CD14-positive monocyte (primary cell): Measurements from ENCODE around the gene CD2BP2. TPM values are rescaled to one million over a fixed set of nuclear protein-coding genes. Genes with fewer than 3 reads are reported as not detected.

Experiments used
- DNase-seq, 3 donors: peaks; one replicate each; pipeline ENCODE4 v3.0.0-alpha.2; 2011 to 2022
- H2AFZ ChIP-seq: 2 replicates; pipeline ENCODE4 v1.6.0; 2012; ENCODE audit warnings: mild to moderate bottlenecking, low read depth, low read length, inconsistent platforms; ENCODE audit not compliant: insufficient read depth, poor library complexity, severe bottlenecking
- H3K27ac ChIP-seq, 2 donors: 1 replicate in 1 of 2; 2 replicates in 1 of 2; pipeline ENCODE4 v1.5.1; 2012 to 2013; ENCODE audit warnings: low read length in 2 of 2, control low read depth in 1 of 2, inconsistent platforms in 1 of 2, low read depth in 1 of 2, mild to moderate bottlenecking in 1 of 2
- H3K27me3 ChIP-seq, 2 donors: one replicate each; pipeline versions ENCODE4 v1.6.0 to v1.6.1; 2011 to 2013; ENCODE audit warnings: low read length in 2 of 2; ENCODE audit not compliant: control insufficient read depth in 2 of 2, insufficient read depth in 2 of 2
- H3K36me3 ChIP-seq, 2 donors: replicated peaks in 1 of 2; 1 replicate in 1 of 2; 2 replicates in 1 of 2; pipeline versions ENCODE4 v1.5.1 to v1.6.1; 2012 to 2013; ENCODE audit warnings: low read length in 2 of 2, control low read depth in 1 of 2, inconsistent platforms in 1 of 2, mild to moderate bottlenecking in 1 of 2; ENCODE audit not compliant: insufficient read depth in 2 of 2, control insufficient read depth in 1 of 2
- H3K4me1 ChIP-seq, 2 donors: 1 replicate in 1 of 2; 2 replicates in 1 of 2; pipeline versions ENCODE4 v1.5.1 to v1.6.1; 2012 to 2013; ENCODE audit warnings: low read length in 2 of 2, control low read depth in 1 of 2, inconsistent platforms in 1 of 2, mild to moderate bottlenecking in 1 of 2, moderate library complexity in 1 of 2; ENCODE audit not compliant: insufficient read depth in 2 of 2, control insufficient read depth in 1 of 2
- H3K4me2 ChIP-seq: replicated peaks from 2 replicates; pipeline ENCODE3; 2012; ENCODE audit warnings: low read length, moderate library complexity, mild to moderate bottlenecking; ENCODE audit not compliant: poor library complexity, severe bottlenecking; ENCODE audit errors: extremely low read depth
- H3K4me3 ChIP-seq, 3 experiments: fragments of 200-600 bp in 1 of 3; sonication (generic) in 1 of 3; replicated peaks in 1 of 3; 1 replicate in 2 of 3; 2 replicates in 1 of 3; pipeline ENCODE4 v1.5.1; 2011 to 2013; ENCODE audit warnings: low read length in 3 of 3, mild to moderate bottlenecking in 3 of 3, control low read depth in 2 of 3, low read depth in 2 of 3, inconsistent platforms in 1 of 3, moderate library complexity in 1 of 3
- H3K79me2 ChIP-seq: 2 replicates; pipeline ENCODE4 v1.6.0; 2012; ENCODE audit warnings: mild to moderate bottlenecking, control low read depth, inconsistent platforms, low read length, moderate library complexity; ENCODE audit not compliant: insufficient read depth
- H3K9ac ChIP-seq: 2 replicates; pipeline ENCODE4 v1.6.0; 2017; ENCODE audit warnings: low read length, mild to moderate bottlenecking; ENCODE audit not compliant: insufficient read depth, poor library complexity, severe bottlenecking
- H3K9me3 ChIP-seq, 2 donors: replicated peaks in 1 of 2; 1 replicate in 1 of 2; 2 replicates in 1 of 2; pipeline versions ENCODE4 v1.5.1 to v1.6.1; 2012 to 2013; ENCODE audit warnings: low read length in 2 of 2, control low read depth in 1 of 2; ENCODE audit not compliant: control insufficient read depth in 1 of 2, insufficient read depth in 1 of 2
- H4K20me1 ChIP-seq: 2 replicates; pipeline ENCODE4 v1.6.0; 2012; ENCODE audit warnings: mild to moderate bottlenecking, low read length, control low read depth, moderate library complexity; ENCODE audit not compliant: insufficient read depth
- H3K27ac Mint-ChIP-seq, 7 donors: one replicate each; pipeline ENCODE4 v1.8.0; 2020; ENCODE audit warnings: mild to moderate bottlenecking in 7 of 7, mixed read lengths in 7 of 7, moderate library complexity in 6 of 7, inconsistent platforms in 2 of 7
- H3K27me3 Mint-ChIP-seq, 3 donors: one replicate each; pipeline ENCODE4 v1.8.0; 2021 to 2022; ENCODE audit warnings: low read depth in 3 of 3, mild to moderate bottlenecking in 3 of 3, mixed read lengths in 3 of 3, moderate library complexity in 3 of 3, inconsistent platforms in 1 of 3
- H3K36me3 Mint-ChIP-seq, 2 donors: one replicate each; pipeline ENCODE4 v1.8.0; 2020; ENCODE audit warnings: mixed read lengths in 2 of 2, inconsistent platforms in 1 of 2, mild to moderate bottlenecking in 1 of 2
- H3K4me1 Mint-ChIP-seq: one replicate; pipeline ENCODE4 v1.8.0; 2020; ENCODE audit warnings: mild to moderate bottlenecking, mixed read lengths
- H3K4me3 Mint-ChIP-seq, 2 donors: one replicate each; pipeline ENCODE4 v1.8.0; 2020; ENCODE audit warnings: mild to moderate bottlenecking in 2 of 2, mixed read lengths in 2 of 2, moderate library complexity in 1 of 2
- H3K9me3 Mint-ChIP-seq, 7 donors: one replicate each; pipeline ENCODE4 v1.8.0; 2020 to 2022; ENCODE audit warnings: mixed read lengths in 7 of 7, mild to moderate bottlenecking in 6 of 7, moderate library complexity in 6 of 7, inconsistent platforms in 2 of 7
- CTCF ChIP-seq: fragments of 200-600 bp; IDR thresholded peaks from one replicate; pipeline ENCODE4 v1.8.0; 2022; ENCODE audit warnings: antibody characterized with exemption, mild to moderate bottlenecking
- WGBS: methylation state at CpG from one replicate; pipeline ENCODE4 v1.1.5; 2013; ENCODE audit warnings: missing lambda C conversion rate; ENCODE audit not compliant: insufficient coverage; 5-methylcytosine and 5-hydroxymethylcytosine counted together
- intact Hi-C, 2 donors: fragments of 100-400 bp; cut with micrococcal nuclease; formaldehyde crosslinking; loops; one replicate each; pipeline versions ENCODE4 v1.15.0 to v1.15.1; 2023
- polyA plus RNA-seq, 3 donors: library from polyadenylated mRNA; depleted of rRNA in 1 of 3; unstranded in 2 of 3; stranded (reverse) in 1 of 3; fragments of 300-500 nt in 2 of 3; fragments of >200 nt in 1 of 3; fragmentation: Illumina TruSeq in 2 of 3; gene quantifications; 1 replicate in 2 of 3; 2 replicates in 1 of 3; pipeline ENCODE4 v1.2.3, GENCODE V29; 2012 to 2021

The CD2BP2 gene
- polyA plus RNA-seq, 3 donors: 23.9 to 31.8 (median 31.0) TPM

GRCh38 chr16:30365200-30365599 lies 10.1 kb upstream of the CD2BP2 start:
- DNase-seq: no peak
- Mint-ChIP-seq H3K4me1 (peaks cover 31% of the 10 kb centered on the region), H3K9me3 (peaks cover 0 to 6% (median 0%) of the 10 kb centered on the region in 7 donors), H3K27me3 (no peaks in the 10 kb centered on the region), H3K27ac (peak overlapping the region in 4 of 7 donors; percentile 9 to 79 (median 64)), H3K4me3 (no peak overlapping the region), H3K36me3 (peaks cover 49 to 68% of the 10 kb centered on the region in 2 donors)
- H3K27me3 ChIP-seq: no peaks in the 10 kb centered on the region
- H3K36me3 ChIP-seq: peaks cover 49 to 67% of the 10 kb centered on the region in 2 donors
- H3K4me1 ChIP-seq: peaks cover 19 to 32% of the 10 kb centered on the region in 2 donors
- no peaks in the 10 kb centered on the region for H3K9me3 ChIP-seq
- no peak overlapping the region for H3K4me2 ChIP-seq
- no peak overlapping the region for H3K4me3 ChIP-seq
- H4K20me1 ChIP-seq: peaks cover 84% of the 10 kb centered on the region
- H2AFZ ChIP-seq: no peak overlapping the region
- H3K9ac ChIP-seq: no peak overlapping the region
- H3K27ac ChIP-seq: peak overlapping the region in 1 of 2 donors; percentile 31
- TF ChIP-seq CTCF: no peak
- WGBS: 96% methylated on average over 9 of the region's 10 CpGs
- intact Hi-C loops: no loop called here
- peaks cover 98% of the 10 kb centered on the region for H3K79me2 ChIP-seq

GRCh38 chr16:30361180-30361579 lies 6.1 kb upstream of the CD2BP2 start:
- Mint-ChIP-seq H3K27ac (peak overlapping the region in 1 of 7 donors; percentile 73), H3K27me3 (no peaks in the 10 kb centered on the region), H3K9me3 (no peaks in the 10 kb centered on the region), H3K4me1 (peaks cover 20% of the 10 kb centered on the region), H3K36me3 (peaks cover 75 to 91% of the 10 kb centered on the region in 2 donors), H3K4me3 (no peak overlapping the region)
- Histone ChIP-seq H3K9ac (no peak overlapping the region), H3K9me3 (no peaks in the 10 kb centered on the region), H3K27me3 (no peaks in the 10 kb centered on the region), H3K27ac (no peak overlapping the region), H3K4me2 (no peak overlapping the region), H2AFZ (no peak overlapping the region), H4K20me1 (peaks cover 92% of the 10 kb centered on the region), H3K4me1 (peaks cover 9 to 13% of the 10 kb centered on the region in 2 donors), H3K79me2 (peaks cover 80% of the 10 kb centered on the region), H3K4me3 (no peak overlapping the region), H3K36me3 (peaks cover 76 to 91% of the 10 kb centered on the region in 2 donors)
- intact Hi-C loops: no loop called here
- DNase-seq: no peak
- no peak for TF ChIP-seq CTCF
- WGBS: 100% methylated on average over 3 of the region's 7 CpGs
